H9 (cell line): ENCODE data around the gene KAT2B. TPM values are rescaled to one million over a fixed set of nuclear protein-coding genes. Genes with fewer than 3 reads are reported as not detected.

ENCODE experiments used
- DNase-seq: peaks from one replicate; pipeline ENCODE4 v3.0.0-alpha.2; 2017
- H2AFZ ChIP-seq: one replicate; pipeline ENCODE4 v1.6.1; 2013; ENCODE audit warnings: mild to moderate bottlenecking, low read length, control low read depth, moderate library complexity
- H2AK5ac ChIP-seq: 2 replicates; pipeline ENCODE4 v1.6.1; 2013; ENCODE audit warnings: low read length, control low read depth, mixed read lengths; ENCODE audit not compliant: insufficient read length
- H2BK120ac ChIP-seq: one replicate; pipeline ENCODE4 v1.6.1; 2013; ENCODE audit warnings: low read depth, mild to moderate bottlenecking, low read length, control low read depth, inconsistent platforms; ENCODE audit not compliant: poor library complexity, severe bottlenecking
- H2BK12ac ChIP-seq: 2 replicates; pipeline ENCODE4 v1.6.1; 2013; ENCODE audit warnings: low read length, control low read depth, mixed read lengths, low read depth; ENCODE audit not compliant: insufficient read length
- H2BK15ac ChIP-seq: 2 replicates; pipeline ENCODE4 v1.6.1; 2013; ENCODE audit warnings: low read depth, low read length, control low read depth
- H2BK20ac ChIP-seq: one replicate; pipeline ENCODE4 v1.6.1; 2013; ENCODE audit warnings: low read depth, mild to moderate bottlenecking, low read length, control low read depth, inconsistent platforms; ENCODE audit not compliant: poor library complexity, severe bottlenecking
- H2BK5ac ChIP-seq: 2 replicates; pipeline ENCODE4 v1.6.1; 2013; ENCODE audit warnings: low read length, control low read depth, mixed read lengths; ENCODE audit not compliant: insufficient read length
- H3K14ac ChIP-seq: 2 replicates; pipeline ENCODE4 v1.6.1; 2013; ENCODE audit warnings: low read length, control low read depth; ENCODE audit not compliant: insufficient read depth
- H3K18ac ChIP-seq: 2 replicates; pipeline ENCODE4 v1.6.1; 2013; ENCODE audit warnings: low read depth, mild to moderate bottlenecking, mixed read lengths, low read length, control low read depth; ENCODE audit not compliant: insufficient read length
- H3K23ac ChIP-seq: 2 replicates; pipeline ENCODE4 v1.6.1; 2013; ENCODE audit warnings: low read length, control low read depth, mixed read lengths, low read depth; ENCODE audit not compliant: insufficient read length
- H3K23me2 ChIP-seq: 2 replicates; pipeline ENCODE4 v1.6.1; 2013; ENCODE audit warnings: low read depth, mild to moderate bottlenecking, mixed read lengths, low read length, control low read depth; ENCODE audit not compliant: insufficient read length, poor library complexity, severe bottlenecking
- H3K27ac ChIP-seq: 2 replicates; pipeline ENCODE4 v1.5.1; 2013; ENCODE audit warnings: low read length, control low read depth, mixed read lengths, low read depth; ENCODE audit not compliant: insufficient read length
- H3K27me3 ChIP-seq: 2 replicates; pipeline ENCODE4 v1.6.1; 2013; ENCODE audit warnings: low read length, control low read depth, inconsistent platforms; ENCODE audit not compliant: insufficient read depth
- H3K4ac ChIP-seq: 2 replicates; pipeline ENCODE4 v1.6.1; 2013; ENCODE audit warnings: low read depth, mild to moderate bottlenecking, control low read depth, inconsistent platforms, low read length, moderate library complexity
- H3K4me1 ChIP-seq: 2 replicates; pipeline ENCODE4 v1.6.1; 2013; ENCODE audit warnings: low read length, control low read depth, inconsistent platforms; ENCODE audit not compliant: insufficient read depth
- H3K4me2 ChIP-seq: 2 replicates; pipeline ENCODE4 v1.6.1; 2013; ENCODE audit warnings: low read length, control low read depth, mixed read lengths; ENCODE audit not compliant: insufficient read length, insufficient read depth
- H3K56ac ChIP-seq: 2 replicates; pipeline ENCODE4 v1.6.1; 2013; ENCODE audit warnings: low read depth, mild to moderate bottlenecking, mixed read lengths, low read length, control low read depth; ENCODE audit not compliant: insufficient read length
- H3K79me1 ChIP-seq: 2 replicates; pipeline ENCODE4 v1.6.1; 2013; ENCODE audit warnings: low read depth, mild to moderate bottlenecking, moderate library complexity, low read length, control low read depth, inconsistent platforms; ENCODE audit not compliant: insufficient read depth, poor library complexity, severe bottlenecking
- H3K79me2 ChIP-seq: 2 replicates; pipeline ENCODE4 v1.6.1; 2013; ENCODE audit warnings: low read length, control low read depth, inconsistent platforms; ENCODE audit not compliant: insufficient read depth
- H3K9ac ChIP-seq: 2 replicates; pipeline ENCODE4 v1.6.1; 2013; ENCODE audit warnings: low read length, control low read depth, mixed read lengths; ENCODE audit not compliant: insufficient read length; ENCODE audit errors: extremely low read depth
- H3K9me3 ChIP-seq: one replicate; pipeline ENCODE4 v1.6.1; 2013; ENCODE audit warnings: low read depth, low read length, inconsistent platforms; ENCODE audit not compliant: control insufficient read depth
- H3T11ph ChIP-seq: one replicate; pipeline ENCODE4 v1.6.1; 2013; ENCODE audit warnings: mild to moderate bottlenecking, low read length, control low read depth, inconsistent platforms
- H4K20me1 ChIP-seq: one replicate; pipeline ENCODE4 v1.6.1; 2013; ENCODE audit not compliant: control insufficient read depth, insufficient read length, insufficient read depth
- H4K5ac ChIP-seq: 2 replicates; pipeline ENCODE4 v1.6.1; 2013; ENCODE audit warnings: low read depth, mild to moderate bottlenecking, mixed read lengths, low read length, control low read depth; ENCODE audit not compliant: insufficient read length
- H4K8ac ChIP-seq: replicated peaks from 2 replicates; pipeline ENCODE4 v1.6.1; 2013; ENCODE audit warnings: low read length, control low read depth, mixed read lengths, low read depth; ENCODE audit not compliant: insufficient read length
- H4K91ac ChIP-seq: 2 replicates; pipeline ENCODE4 v1.6.1; 2013; ENCODE audit warnings: low read depth, mild to moderate bottlenecking, moderate library complexity, mixed read lengths, low read length, control low read depth; ENCODE audit not compliant: insufficient read length
- H3K27ac Mint-ChIP-seq, 3 experiments: 2 replicates in 2 of 3; 3 replicates in 1 of 3; pipeline ENCODE4 v1.8.0; 2020 to 2021; ENCODE audit warnings: mixed read lengths in 3 of 3, mild to moderate bottlenecking in 1 of 3, moderate library complexity in 1 of 3
- H3K27me3 Mint-ChIP-seq: 2 replicates; pipeline ENCODE4 v1.8.0; 2021; ENCODE audit warnings: low read depth, mild to moderate bottlenecking, moderate library complexity, mixed read lengths
- H3K36me3 Mint-ChIP-seq, 3 experiments: 2 replicates in 2 of 3; 3 replicates in 1 of 3; pipeline ENCODE4 v1.8.0; 2020 to 2021; ENCODE audit warnings: low read depth in 3 of 3, mixed read lengths in 3 of 3; ENCODE audit not compliant: insufficient read depth in 1 of 3
- H3K4me1 Mint-ChIP-seq, 2 experiments: 2 replicates each; pipeline ENCODE4 v1.8.0; 2020; ENCODE audit warnings: mixed read lengths in 2 of 2
- H3K4me3 Mint-ChIP-seq, 2 experiments: 2 replicates in 1 of 2; 3 replicates in 1 of 2; pipeline ENCODE4 v1.8.0; 2020 to 2021; ENCODE audit warnings: mild to moderate bottlenecking in 2 of 2, mixed read lengths in 2 of 2, moderate library complexity in 1 of 2
- H3K9me3 Mint-ChIP-seq, 2 experiments: 2 replicates in 1 of 2; 3 replicates in 1 of 2; pipeline ENCODE4 v1.8.0; 2020; ENCODE audit warnings: mild to moderate bottlenecking in 2 of 2, mixed read lengths in 2 of 2, moderate library complexity in 1 of 2
- WGBS: extraction: QIAGEN DNeasy Blood & Tissue Kit; methylation state at CpG from one replicate; pipeline ENCODE4 v1.1.7; 2013; ENCODE audit warnings: missing lambda C conversion rate, low lambda C conversion rate, mixed read lengths; ENCODE audit not compliant: insufficient read length; ENCODE audit errors: extremely low coverage; 5-methylcytosine and 5-hydroxymethylcytosine counted together
- total RNA-seq: library from RNA; stranded (reverse); gene quantifications from 2 replicates; pipeline ENCODE4 v1.2.1, GENCODE V29; 2021
- TF ChIP-seq, protein P1 (sequence below): fragments of 200-600 bp; sonication (generic); conservative IDR thresholded peaks from 3 replicates; pipeline ENCODE4 v1.8.0; 2021; ENCODE audit warnings: antibody characterized with exemption, mild to moderate bottlenecking

The KAT2B gene
- total RNA-seq, 1 experiment from 2014 or later = 6.3 TPM

DNA sequence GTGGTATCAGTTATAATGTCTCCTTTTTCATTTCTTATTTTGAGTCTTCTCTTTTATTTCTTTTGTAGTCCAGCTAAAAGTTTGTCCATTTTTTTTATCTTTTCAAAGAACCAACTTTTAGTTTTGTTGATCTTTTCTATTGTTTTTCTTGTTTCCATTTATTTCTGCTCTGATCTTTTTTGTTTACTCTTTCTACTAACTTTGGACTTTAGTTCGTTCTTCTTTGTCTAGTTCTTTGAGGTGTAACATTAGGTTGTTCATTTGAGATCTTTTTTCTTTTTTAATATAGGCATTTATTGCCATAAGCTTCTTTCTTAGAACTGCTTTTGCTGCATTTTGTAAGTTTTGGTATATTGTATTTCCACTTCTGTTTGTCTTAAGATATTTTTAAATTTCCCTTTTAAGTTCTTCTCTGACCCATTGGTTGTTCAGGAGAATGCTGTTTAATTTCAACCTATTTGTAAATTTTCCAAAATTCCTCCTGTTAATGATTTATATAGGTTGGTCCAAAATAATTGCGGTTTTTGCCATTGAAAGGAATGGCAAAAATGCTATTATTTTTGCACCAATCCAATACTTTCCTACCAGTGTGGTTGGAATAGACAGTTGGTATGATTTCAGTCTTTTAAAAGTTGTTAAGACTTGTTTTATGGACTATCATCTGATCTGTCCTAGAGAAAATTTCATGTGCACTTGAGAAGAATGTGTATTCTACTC is 51.2 kb downstream of the KAT2B start:
- no peaks in the 10 kb centered on the region; the same call in 1 of the 2 replicates for H3K27me3 ChIP-seq
- H2BK15ac ChIP-seq = no peak overlapping the region
- H2BK5ac ChIP-seq = no peak overlapping the region
- Mint-ChIP-seq H3K9me3 (peaks cover 7 to 10% of the 10 kb centered on the region in 2 experiments), H3K27me3 (no peaks in the 10 kb centered on the region; the same call in 1 of the 2 replicates), H3K4me3 (no peak overlapping the region), H3K4me1 (no peaks in the 10 kb centered on the region), H3K36me3 (peaks cover 0 to 16% (median 11%) of the 10 kb centered on the region in 3 experiments; a peak in 3 of 7 replicates), H3K27ac (no peak overlapping the region)
- no peak overlapping the region for H4K5ac ChIP-seq
- no peak overlapping the region for H2AFZ ChIP-seq
- H3K4ac ChIP-seq = no peak overlapping the region
- no peak overlapping the region for H4K8ac ChIP-seq
- no peak overlapping the region for H3T11ph ChIP-seq
- no peaks in the 10 kb centered on the region for H3K4me1 ChIP-seq
- TF ChIP-seq, protein P1, sequence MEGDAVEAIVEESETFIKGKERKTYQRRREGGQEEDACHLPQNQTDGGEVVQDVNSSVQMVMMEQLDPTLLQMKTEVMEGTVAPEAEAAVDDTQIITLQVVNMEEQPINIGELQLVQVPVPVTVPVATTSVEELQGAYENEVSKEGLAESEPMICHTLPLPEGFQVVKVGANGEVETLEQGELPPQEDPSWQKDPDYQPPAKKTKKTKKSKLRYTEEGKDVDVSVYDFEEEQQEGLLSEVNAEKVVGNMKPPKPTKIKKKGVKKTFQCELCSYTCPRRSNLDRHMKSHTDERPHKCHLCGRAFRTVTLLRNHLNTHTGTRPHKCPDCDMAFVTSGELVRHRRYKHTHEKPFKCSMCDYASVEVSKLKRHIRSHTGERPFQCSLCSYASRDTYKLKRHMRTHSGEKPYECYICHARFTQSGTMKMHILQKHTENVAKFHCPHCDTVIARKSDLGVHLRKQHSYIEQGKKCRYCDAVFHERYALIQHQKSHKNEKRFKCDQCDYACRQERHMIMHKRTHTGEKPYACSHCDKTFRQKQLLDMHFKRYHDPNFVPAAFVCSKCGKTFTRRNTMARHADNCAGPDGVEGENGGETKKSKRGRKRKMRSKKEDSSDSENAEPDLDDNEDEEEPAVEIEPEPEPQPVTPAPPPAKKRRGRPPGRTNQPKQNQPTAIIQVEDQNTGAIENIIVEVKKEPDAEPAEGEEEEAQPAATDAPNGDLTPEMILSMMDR = no peak
- no peak overlapping the region for H2BK12ac ChIP-seq
- H4K91ac ChIP-seq = no peak overlapping the region
- no CpG with 5 or more reads among the region's 2 CpGs for WGBS
- no peaks in the 10 kb centered on the region for H3K9me3 ChIP-seq
- H3K4me2 ChIP-seq = no peak overlapping the region
- no peaks in the 10 kb centered on the region for H3K79me2 ChIP-seq
- no peak overlapping the region for H3K9ac ChIP-seq
- no peak overlapping the region for H3K27ac ChIP-seq
- no peaks in the 10 kb centered on the region for H4K20me1 ChIP-seq
- H3K23me2 ChIP-seq = no peaks in the 10 kb centered on the region
- DNase-seq = no peak
- no peak overlapping the region for H3K23ac ChIP-seq
- no peaks in the 10 kb centered on the region for H3K79me1 ChIP-seq
- no peak overlapping the region for H2BK120ac ChIP-seq
- H2AK5ac ChIP-seq = no peak overlapping the region
- H3K18ac ChIP-seq = no peak overlapping the region
- no peak overlapping the region for H3K56ac ChIP-seq
- no peak overlapping the region for H3K14ac ChIP-seq
- no peak overlapping the region for H2BK20ac ChIP-seq
